GM20431 (cell line): ENCODE data around the gene GAK.

ENCODE experiments used
- in situ Hi-C: fragments of 300-500 bp; cut with MseI, MboI; formaldehyde crosslinking; loops from one replicate; pipeline ENCODE4 v1.15.0; 2020; ENCODE audit warnings: low sequenced_read_pairs; ENCODE audit not compliant: unreplicated experiment

The GAK gene

DNA sequence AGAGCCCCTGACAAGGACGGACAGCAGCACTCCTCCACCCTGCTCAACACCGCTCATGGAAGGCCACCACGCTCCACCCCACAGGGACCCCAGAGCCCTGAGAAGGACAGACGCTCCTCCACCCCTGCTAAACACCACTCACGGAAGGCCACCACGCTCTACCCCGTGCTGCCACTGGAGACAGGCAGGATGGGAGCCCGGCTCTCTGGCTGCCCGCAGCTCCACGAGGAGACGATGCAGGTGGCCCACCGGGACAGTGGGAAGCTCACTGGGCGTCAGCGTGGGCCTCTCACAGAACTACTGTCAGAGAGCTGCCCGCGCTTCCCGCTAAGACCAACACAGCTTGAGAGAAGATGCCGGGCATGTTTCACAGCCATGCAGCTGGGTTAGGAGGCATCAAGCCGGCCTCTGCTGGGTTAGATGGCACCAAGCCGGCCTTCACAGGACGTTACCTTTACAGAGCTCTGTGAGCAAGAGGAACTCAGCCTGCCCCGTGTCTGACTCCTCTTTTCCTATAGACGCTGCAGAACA, 20.8 kb downstream of the GAK start:
- in situ Hi-C loops, result no loop called here

DNA sequence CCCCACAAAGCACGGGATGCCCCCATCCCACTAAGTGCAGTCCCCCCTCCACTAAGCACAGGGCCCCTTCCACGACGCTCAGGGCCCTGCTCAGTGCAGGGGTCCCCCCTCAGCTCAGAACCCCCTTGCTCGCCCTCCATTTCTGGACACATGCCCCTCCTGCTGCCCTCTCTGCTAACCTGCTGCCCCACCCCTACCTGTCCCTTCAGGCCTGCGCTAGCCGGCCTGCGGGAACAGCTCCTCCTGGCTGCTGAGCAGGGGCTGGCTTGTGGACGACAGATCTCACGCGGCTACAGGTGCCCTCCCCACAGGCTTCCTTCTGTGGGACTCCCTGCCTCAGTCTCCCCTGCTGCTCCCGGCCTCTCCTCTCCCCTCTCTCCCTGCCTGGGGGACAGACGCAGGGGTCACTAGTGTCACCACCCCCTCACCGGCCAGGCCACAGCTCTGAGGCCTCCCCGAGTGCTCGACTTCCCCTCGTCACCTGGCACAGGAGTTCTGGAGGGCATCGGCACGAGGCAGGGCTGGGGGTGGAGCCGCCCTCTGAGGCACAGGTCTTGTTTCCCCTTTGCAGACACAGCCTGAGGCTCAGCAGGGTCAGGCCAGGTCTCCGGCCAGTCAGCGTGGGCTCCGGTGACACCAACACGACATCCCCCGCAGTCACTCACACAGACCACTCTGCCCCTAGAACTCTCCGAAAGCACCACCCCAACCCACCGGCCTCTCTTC, 21.6 kb downstream of the GAK start:
- in situ Hi-C loops, result no loop called here

DNA sequence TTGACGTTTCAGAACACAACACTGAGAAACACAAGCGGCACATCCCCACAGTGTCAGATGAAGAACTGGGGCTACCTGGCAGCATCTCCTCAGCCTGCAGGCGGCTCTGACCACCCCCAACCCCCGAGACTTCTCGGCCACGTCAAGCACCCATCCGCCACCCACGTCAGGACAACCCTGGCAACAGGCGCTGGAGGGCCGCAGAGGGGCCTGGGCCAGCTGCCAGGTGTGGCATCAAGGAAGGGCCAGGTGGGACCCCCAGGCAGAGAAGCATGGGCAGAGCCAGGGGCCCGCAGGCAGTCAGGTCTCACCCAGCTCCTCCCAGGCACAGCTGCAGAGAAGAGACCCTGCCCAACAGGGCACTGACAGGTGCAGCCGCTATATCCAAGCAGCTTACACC, 22.3 kb downstream of the GAK start:
- in situ Hi-C loops, result no loop called here

DNA sequence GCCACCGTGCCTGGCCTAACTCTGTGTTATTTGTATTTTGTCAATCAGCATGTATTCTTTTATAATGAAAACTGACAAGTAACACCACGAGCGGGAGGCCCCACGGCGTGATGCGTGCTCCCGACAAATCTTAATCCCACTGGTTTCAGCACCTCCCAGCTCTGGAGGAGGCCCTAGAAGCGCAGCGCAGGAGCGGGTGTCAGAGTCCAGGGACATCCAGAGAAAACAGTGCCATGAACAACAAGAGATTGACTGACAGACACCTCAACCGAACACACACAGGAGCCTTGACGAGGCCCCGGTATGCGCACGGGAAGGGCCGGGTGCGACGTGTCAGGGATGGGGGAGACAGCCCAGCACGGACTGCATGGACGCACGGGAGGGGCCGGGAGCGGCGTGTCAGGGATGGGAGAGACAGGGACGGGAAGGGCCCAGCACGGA, 23.0 kb downstream of the GAK start:
- in situ Hi-C loops, result no loop called here

DNA sequence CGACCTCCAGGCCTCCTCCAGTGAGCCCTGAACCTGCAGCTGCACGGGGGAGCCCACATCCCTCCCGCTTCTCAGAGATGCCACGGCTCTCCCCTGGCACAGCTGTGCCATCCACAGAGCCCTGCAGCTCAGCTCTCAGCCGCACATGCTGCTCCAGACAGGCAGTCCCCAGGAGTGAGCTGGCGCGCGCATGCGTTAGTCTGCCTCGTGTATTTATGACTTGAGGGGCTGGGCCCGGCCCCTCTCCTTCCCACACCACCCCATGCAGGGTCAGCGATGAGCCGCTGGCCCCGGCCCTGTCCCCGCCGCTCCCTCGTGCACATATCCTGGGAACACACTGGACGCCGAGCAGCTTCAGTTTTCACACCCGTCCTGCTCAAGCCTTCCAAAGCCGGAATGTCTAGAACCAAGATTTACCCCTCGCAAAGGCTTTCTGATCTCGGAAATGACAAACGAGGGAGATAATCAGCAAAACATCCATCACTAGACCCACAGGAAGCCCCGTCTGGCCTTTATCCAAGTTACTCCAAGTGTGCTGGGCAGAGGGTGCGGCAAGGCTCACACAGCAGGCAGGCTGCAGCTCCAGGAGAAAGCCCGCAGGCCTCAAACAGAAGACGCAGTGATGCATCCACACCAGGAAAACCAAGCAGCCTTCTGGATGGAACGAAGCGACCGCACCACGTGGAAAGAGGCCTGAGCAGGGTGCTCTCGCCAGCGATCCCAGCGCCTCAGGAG, 24.3 kb downstream of the GAK start:
- in situ Hi-C loops, result no loop called here

DNA sequence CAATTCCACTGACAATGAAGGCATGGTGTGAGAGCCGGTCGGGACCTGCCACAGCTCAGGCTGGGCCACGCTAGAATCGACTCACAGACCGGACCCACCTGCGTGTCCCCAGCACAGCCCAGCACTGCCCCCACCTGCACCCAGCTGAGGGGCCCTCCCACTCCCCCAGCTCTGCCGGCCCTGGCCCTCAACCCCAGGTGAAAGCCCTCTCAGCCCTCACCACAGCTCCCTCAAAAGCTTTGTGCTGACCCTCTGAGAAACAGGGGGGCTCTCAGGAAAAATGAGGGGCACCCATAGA, 25.1 kb downstream of the GAK start:
- in situ Hi-C loops, result no loop called here

DNA sequence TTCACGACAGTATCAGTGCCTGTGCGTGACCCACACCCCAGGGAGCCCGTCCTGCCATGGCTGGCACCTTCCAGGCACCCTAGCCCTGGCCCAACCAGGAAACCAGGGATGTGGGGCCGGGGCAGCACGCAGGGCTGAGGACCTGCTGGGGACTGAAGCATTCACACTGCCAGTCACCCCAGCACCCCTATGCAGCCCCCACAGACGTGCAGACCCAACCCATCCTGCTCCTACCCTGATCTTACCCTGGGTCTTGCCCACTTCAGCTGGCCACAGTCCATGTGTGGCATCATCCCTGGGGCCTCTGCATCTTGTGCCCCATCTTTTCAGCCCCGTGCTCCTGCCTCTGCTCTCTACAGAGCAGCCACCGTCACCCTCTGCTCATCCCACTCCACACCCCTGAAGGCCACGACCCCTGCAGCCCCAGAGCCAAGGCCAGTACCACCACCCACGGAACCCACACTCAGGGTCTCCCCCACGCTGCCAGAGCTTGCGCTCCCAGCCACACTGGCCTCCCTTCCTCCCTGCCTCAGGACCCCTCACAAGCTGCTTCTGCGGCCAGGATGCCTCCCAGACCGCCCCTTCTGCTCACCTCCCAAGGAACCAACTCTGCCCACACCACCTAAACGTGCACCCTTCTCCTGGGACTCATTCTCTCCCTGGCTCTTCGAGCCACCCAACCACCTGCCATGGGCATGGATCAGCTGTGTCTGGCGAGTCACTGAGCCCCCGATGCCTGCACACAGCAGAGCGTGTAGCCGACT, 25.6 kb downstream of the GAK start:
- in situ Hi-C loops, result no loop called here

DNA sequence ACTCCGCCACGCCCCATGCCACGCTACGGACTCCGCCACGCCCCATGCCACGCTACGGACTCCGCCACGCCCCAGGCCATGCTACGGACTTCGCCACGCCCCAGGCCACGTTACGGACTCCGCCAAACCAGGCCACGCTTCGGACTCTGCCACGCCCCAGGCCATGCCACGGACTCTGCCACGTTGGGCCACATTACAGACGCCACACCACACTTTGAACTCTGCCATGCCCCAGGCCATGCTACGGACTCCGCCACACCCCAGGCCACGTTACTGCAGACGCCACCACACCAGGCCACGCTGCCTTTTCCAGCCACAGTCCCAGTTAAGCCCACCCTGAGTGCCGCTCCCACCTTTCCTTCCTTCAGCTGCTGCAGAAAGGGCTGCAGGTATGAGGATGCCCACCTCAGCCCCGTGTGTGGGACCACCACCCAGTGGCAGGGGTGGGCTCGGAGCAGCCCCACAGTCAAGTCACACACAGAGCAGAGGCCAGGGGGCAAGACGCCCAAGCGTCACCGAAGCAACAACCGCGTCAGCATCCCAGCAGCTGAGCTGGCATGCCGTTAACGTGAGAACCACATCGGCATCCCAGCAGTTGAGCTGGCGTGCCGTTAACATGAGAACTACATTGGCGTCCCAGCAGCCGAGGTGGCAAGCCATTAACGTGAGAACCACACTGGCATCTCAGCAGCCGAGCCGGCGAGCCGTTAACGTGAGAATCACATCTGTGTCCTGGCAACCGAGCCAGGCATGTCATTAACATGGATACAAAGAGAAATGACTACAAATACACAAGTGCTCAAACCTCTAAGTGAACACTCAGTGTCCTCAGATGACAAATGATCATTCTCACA, 26.4 kb downstream of the GAK start:
- in situ Hi-C loops, result no loop called here

DNA sequence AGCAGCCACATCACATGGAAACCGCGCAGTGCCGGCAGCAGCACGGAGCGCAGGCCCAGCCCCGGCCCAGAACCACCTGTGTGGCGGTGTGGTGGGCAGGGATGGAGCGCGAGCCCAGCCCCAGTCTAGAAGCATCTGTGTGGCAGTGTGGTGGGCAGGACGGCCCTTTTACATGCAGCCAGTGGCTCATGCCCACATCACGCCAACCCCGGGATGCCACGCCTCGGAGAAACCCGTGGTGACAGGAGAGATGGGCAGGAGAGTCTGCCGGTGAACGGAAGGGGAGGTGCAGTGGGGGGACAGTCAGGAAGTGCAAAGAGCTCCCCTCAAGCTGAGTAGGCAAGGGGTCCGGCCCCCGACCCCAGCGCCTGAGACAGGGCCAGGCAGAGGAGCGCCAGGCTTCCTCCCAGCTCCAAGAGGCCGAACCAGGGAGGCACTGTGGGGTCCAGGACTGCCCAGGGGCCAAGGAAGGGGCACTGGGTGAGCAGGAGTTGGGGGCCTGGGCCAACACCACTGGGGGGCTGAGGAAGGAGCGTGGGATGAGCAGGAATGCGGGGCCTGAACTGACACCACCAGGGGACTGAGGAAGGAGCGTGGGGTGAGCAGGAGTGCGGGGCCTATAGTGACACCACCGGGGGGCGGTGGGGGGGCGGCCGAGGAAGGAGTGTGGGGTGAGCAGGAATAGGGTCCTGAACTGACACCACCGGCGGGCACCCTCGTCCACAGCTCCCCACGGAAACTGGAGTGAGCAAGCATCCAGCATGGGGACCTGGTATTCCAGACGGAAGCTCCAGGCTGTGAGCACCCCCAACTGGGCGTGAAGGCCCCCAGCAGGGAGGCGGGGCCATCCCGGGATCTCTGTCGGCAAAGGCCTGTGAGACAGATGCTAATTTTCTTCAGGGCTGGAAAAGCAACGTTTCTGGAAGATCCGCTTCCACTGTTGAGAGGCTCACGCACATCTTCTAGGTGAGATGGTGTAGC, 28.8 kb downstream of the GAK start:
- in situ Hi-C loops, result no loop called here

DNA sequence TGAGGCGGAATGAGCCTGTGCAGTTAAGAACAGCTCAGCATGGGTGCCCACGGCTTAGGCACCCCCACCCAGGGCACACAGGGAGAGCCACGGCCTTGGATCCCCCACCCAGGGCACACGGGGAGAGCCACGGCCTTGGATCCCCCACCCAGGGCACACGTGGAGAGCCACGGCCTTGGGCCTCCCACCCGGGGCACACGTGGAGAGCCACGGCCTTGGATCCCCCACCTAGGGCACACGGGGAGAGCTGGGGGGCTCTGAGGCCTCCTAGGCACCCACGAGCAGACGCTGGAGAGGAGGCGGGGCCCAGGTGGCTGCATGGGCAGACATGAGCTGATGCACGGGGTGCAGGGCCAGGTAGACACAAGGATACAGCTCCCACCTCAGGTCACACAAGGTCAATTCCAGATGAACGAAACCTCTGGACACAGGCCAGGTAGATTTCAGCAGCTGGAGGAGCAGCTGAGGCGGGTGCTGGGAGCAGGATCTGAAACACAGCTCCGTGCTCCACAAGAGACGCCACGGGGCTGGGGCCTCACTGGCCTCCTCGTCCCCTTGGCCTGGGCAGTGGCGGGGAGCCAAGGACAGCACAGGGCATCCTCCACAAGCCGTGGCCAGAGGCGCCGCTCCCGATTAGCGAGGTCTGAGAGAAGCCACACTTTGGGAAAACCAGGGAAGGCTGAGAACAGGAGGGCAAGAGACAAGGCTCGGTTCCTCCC, 30.8 kb downstream of the GAK start:
- in situ Hi-C loops, result no loop called here

DNA sequence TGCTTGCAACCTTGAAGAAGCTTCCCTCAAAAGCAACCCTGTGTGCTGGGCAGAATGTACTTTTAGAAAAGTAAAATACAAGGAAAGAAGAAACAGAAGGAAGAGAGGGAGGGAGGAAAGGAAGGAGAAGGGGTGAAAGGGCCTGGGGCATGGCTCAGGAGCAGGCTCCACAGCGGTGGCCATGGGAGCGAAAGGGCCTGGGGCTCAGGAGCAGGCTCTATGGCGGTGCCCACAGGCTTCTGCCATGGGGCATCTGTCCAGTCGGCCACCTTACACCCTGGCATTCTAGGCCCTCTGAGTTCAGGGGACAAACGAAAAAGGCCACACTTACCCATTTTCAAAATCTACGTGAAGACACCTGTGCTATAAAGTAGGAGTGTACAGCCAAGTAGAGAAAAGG, 31.4 kb downstream of the GAK start:
- in situ Hi-C loops, result no loop called here

DNA sequence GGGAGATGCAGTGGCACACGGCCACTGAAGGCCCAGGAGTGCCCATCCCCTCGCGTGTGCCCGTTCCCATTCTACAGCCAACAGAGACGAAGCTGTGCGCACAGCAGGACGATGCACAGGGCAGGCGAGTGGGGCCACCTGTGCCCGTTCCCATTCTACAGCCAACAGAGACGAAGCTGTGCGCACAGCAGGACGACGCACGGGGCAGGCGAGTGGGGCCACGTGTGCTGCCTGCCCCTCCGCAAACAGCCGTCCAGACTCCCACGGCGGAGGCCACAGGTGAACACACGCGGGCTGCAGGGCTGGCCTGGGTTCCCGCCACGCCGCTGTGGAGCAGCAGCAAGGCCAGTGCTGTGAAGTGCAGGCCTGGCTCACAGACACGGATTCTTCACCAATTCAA, 32.0 kb downstream of the GAK start:
- in situ Hi-C loops, result no loop called here

DNA sequence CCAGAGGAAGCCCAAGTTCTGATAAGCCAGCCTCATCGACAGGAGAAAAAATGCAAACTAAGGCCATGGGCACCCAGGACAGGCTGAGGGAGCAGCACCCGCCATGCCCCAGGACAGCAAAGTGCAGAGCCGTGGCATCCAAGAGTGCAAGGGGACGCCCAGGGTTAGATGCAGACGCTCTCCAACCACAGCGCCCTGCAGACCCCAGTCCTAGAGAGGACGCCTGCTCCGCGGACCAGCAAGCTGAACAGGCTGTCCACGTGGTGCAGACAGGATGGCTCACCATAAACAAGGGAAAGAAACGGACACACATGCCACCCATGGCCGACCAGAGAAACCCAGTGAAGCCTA, 32.6 kb downstream of the GAK start:
- in situ Hi-C loops, result no loop called here

DNA sequence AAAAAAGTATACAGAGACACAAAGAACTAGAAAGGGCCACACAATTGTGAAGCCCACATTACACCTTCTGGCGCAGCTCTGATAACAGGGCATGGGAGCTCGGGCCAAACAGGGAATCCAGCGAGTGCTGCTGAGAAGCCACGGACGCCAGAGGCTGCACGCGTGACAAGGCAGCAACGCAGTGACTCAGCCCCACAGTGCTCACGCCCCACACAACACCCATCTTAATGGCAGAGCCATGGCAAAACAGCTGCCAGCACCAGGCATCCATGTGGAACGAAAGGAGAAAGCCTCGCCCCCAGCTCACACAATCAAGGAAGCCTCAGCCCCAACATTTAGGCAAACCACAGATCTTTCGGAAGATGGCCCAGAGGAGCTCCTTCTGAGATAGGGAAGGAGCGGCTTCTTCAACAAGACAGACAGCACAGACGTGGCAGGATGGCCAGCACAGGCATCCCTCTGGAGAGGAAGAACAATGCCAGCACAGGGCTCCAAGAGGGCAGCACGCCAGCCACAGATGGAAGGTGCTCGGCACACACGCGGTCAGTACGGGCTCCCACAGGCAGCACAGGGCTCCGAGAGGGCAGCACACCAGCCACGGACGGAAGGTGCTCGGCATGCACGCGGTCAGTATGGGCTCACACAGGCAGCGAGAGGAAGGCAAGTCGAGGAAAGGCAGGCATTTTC, 33.1 kb downstream of the GAK start:
- in situ Hi-C loops, result no loop called here

DNA sequence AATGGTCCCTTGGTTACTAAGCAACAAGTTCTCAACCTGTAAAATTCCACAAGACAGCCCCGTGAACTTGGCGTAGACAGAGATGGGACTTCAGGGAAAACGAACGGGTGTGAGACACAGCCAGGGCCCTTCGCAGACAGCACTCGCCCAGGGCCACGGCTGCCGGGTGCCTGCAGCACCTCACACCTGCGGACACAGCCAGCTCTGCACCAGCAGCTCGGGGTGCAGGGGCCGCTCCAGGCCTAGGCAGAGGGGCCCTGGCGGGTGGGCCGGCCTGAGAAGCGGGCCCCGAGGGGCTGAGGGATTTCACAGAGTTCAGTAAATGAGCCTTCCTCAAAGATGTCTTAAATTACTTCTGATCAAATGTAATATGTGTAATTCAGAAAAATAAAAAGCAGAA, 34.0 kb downstream of the GAK start:
- in situ Hi-C loops, result no loop called here

DNA sequence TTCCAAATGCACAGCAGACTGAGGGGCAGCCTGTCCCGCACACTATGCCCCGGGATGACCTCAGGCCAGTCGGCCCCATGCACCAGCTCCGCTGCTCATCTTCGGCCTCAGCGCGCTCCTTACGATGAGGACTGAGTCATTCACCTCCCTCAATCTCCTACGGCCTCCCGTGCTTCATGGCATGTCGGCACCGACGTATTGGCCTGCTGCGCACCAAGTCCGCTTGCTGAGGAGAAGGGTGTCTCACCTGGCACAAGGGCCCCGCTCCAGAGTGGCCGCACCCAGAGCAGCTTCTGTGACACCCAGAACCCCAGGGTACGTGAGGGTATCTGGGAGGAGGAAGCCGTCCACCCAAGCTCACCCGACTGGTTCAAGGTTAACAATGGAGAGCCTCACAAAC, 35.5 kb downstream of the GAK start:
- in situ Hi-C loops, result no loop called here

DNA sequence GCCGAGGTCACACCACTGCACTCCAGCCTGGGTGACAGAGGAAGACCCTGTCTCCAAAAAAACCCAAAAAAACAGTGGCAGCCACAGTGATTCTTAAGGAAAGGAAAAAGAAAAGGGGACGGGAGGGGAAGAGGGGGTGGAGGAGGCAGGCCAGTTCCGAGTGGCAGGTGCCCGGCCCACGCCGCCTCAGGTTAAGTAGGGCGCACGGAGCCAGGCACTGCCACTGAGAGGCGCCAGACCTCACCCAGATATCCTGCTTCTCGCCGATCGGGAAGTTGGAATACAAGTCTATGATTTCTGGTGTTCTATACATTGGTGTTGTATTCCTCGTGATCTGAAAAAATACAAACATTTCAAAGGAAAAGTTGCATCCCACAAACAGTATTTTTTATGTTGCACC, 35.9 kb downstream of the GAK start:
- in situ Hi-C loops, result no loop called here

DNA sequence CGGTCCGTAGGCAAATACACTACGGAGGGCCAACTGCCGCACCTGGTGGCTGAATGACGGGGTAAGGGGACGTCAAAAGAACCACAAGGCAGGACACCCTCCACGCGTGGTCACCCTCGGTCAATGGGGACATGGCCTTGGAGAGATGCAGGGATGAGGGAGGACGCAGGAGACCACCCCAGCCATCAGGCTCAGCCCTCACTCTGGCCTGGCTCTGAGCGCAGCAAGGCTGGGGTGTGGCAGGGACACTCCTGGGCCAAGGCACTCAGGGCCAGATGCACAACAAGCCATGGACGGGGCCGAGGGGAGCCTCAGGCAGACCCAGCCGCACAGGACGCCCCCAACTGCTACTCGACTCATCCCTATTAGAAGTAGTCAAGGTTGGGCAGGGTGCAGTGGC, 36.5 kb downstream of the GAK start:
- in situ Hi-C loops, result no loop called here
